ENCODE measurements around the gene LPP.

LPP gene

GRCh38 chr3:188154014-188154808 is at the start of gene LPP:
LPP (plus strand) TSS chr3:188154157; CDS start chr3:188406121, 251,964 bp downstream.
- Mint-ChIP-seq H3K36me3 (peaks cover 2% of the 10 kb centered on the region), H3K4me1 (ENCODE audit: low read depth) (peaks cover 60% of the 10 kb centered on the region), H3K4me3 (peak within 1 kb of the TSS; percentile 89), H3K27me3 (no peaks in the 10 kb centered on the region), H3K9me3 (ENCODE audit: low read depth) (no peaks in the 10 kb centered on the region), H3K27ac (peak within 1 kb of the TSS; percentile 90)

GRCh38 chr3:188106006-188106405 is 48.0 kb upstream of the LPP start:
- no peak overlapping the region for H3K4me3 Mint-ChIP-seq
- no peaks in the 10 kb centered on the region for H3K4me1 Mint-ChIP-seq (ENCODE audit: low read depth)
- H3K36me3 Mint-ChIP-seq: no peaks in the 10 kb centered on the region
- H3K27me3 Mint-ChIP-seq: no peaks in the 10 kb centered on the region
- H3K9me3 Mint-ChIP-seq (ENCODE audit: low read depth): no peaks in the 10 kb centered on the region
- H3K27ac Mint-ChIP-seq: no peak overlapping the region

GRCh38 chr3:188106454-188106853 is 47.5 kb upstream of the LPP start:
- Mint-ChIP-seq H3K27ac (no peak overlapping the region), H3K4me1 (ENCODE audit: low read depth) (no peaks in the 10 kb centered on the region), H3K27me3 (no peaks in the 10 kb centered on the region), H3K9me3 (ENCODE audit: low read depth) (no peaks in the 10 kb centered on the region), H3K36me3 (no peaks in the 10 kb centered on the region), H3K4me3 (no peak overlapping the region)

GRCh38 chr3:188106887-188107830 is 46.8 kb upstream of the LPP start:
- Mint-ChIP-seq H3K27ac (no peak overlapping the region), H3K27me3 (no peaks in the 10 kb centered on the region), H3K4me1 (ENCODE audit: low read depth) (no peaks in the 10 kb centered on the region), H3K36me3 (no peaks in the 10 kb centered on the region), H3K9me3 (ENCODE audit: low read depth) (no peaks in the 10 kb centered on the region), H3K4me3 (no peak overlapping the region)

GRCh38 chr3:188108703-188109412 is 45.1 kb upstream of the LPP start:
- no peaks in the 10 kb centered on the region for H3K27me3 Mint-ChIP-seq
- no peaks in the 10 kb centered on the region for H3K36me3 Mint-ChIP-seq
- no peaks in the 10 kb centered on the region for H3K9me3 Mint-ChIP-seq (ENCODE audit: low read depth)
- no peak overlapping the region for H3K4me3 Mint-ChIP-seq
- H3K27ac Mint-ChIP-seq: no peak overlapping the region
- H3K4me1 Mint-ChIP-seq (ENCODE audit: low read depth): no peaks in the 10 kb centered on the region

GRCh38 chr3:188111002-188111584 is 42.9 kb upstream of the LPP start:
- Mint-ChIP-seq H3K27me3 (no peaks in the 10 kb centered on the region), H3K27ac (no peak overlapping the region), H3K4me1 (ENCODE audit: low read depth) (no peaks in the 10 kb centered on the region), H3K4me3 (no peak overlapping the region), H3K36me3 (no peaks in the 10 kb centered on the region), H3K9me3 (ENCODE audit: low read depth) (no peaks in the 10 kb centered on the region)

GRCh38 chr3:188113756-188114155 is 40.2 kb upstream of the LPP start:
- no peaks in the 10 kb centered on the region for H3K4me1 Mint-ChIP-seq (ENCODE audit: low read depth)
- H3K4me3 Mint-ChIP-seq: no peak overlapping the region
- no peaks in the 10 kb centered on the region for H3K9me3 Mint-ChIP-seq (ENCODE audit: low read depth)
- no peaks in the 10 kb centered on the region for H3K36me3 Mint-ChIP-seq
- H3K27me3 Mint-ChIP-seq: no peaks in the 10 kb centered on the region
- H3K27ac Mint-ChIP-seq: no peak overlapping the region

GRCh38 chr3:188119846-188120245 is 34.1 kb upstream of the LPP start:
- Mint-ChIP-seq H3K4me1 (ENCODE audit: low read depth) (peaks cover 6% of the 10 kb centered on the region), H3K4me3 (no peak overlapping the region), H3K9me3 (ENCODE audit: low read depth) (no peaks in the 10 kb centered on the region), H3K27ac (no peak overlapping the region), H3K36me3 (no peaks in the 10 kb centered on the region), H3K27me3 (no peaks in the 10 kb centered on the region)

- Mint-ChIP-seq H3K4me1 (ENCODE audit: low read depth) (peaks cover 6% of the 10 kb centered on the region), H3K9me3 (ENCODE audit: low read depth) (no peaks in the 10 kb centered on the region), H3K4me3 (no peak overlapping the region), H3K36me3 (no peaks in the 10 kb centered on the region), H3K27ac (no peak overlapping the region), H3K27me3 (no peaks in the 10 kb centered on the region)
Observed at GRCh38 chr3:188122571-188123169, 31.3 kb upstream of the LPP start.

GRCh38 chr3:188123170-188123905 is 30.6 kb upstream of the LPP start:
- Mint-ChIP-seq H3K9me3 (ENCODE audit: low read depth) (no peaks in the 10 kb centered on the region), H3K4me1 (ENCODE audit: low read depth) (peaks cover 6% of the 10 kb centered on the region), H3K27ac (no peak overlapping the region), H3K27me3 (no peaks in the 10 kb centered on the region), H3K36me3 (no peaks in the 10 kb centered on the region), H3K4me3 (no peak overlapping the region)

GRCh38 chr3:188124184-188124583 is 29.8 kb upstream of the LPP start:
- no peaks in the 10 kb centered on the region for H3K9me3 Mint-ChIP-seq (ENCODE audit: low read depth)
- no peaks in the 10 kb centered on the region for H3K36me3 Mint-ChIP-seq
- no peak overlapping the region for H3K4me3 Mint-ChIP-seq
- H3K27me3 Mint-ChIP-seq: no peaks in the 10 kb centered on the region
- peaks cover 6% of the 10 kb centered on the region for H3K4me1 Mint-ChIP-seq (ENCODE audit: low read depth)
- no peak overlapping the region for H3K27ac Mint-ChIP-seq

- Mint-ChIP-seq H3K4me3 (no peak overlapping the region), H3K27ac (no peak overlapping the region)
Observed at GRCh38 chr3:188125076-188125475, 28.9 kb upstream of the LPP start.

GRCh38 chr3:188126276-188126675 is 27.7 kb upstream of the LPP start:
- Mint-ChIP-seq H3K9me3 (ENCODE audit: low read depth) (no peaks in the 10 kb centered on the region), H3K27ac (no peak overlapping the region), H3K27me3 (no peaks in the 10 kb centered on the region), H3K36me3 (no peaks in the 10 kb centered on the region), H3K4me1 (ENCODE audit: low read depth) (peaks cover 6% of the 10 kb centered on the region), H3K4me3 (no peak overlapping the region)

More at GRCh38 chr3:188125076-188125475, 28.9 kb upstream of the LPP start:
- Mint-ChIP-seq H3K9me3 (ENCODE audit: low read depth) (no peaks in the 10 kb centered on the region), H3K4me1 (ENCODE audit: low read depth) (peaks cover 6% of the 10 kb centered on the region), H3K36me3 (no peaks in the 10 kb centered on the region), H3K27me3 (no peaks in the 10 kb centered on the region)

GRCh38 chr3:188126934-188127333 is 27.0 kb upstream of the LPP start:
- peaks cover 6% of the 10 kb centered on the region for H3K4me1 Mint-ChIP-seq (ENCODE audit: low read depth)

More at GRCh38 chr3:188126934-188127333, 27.0 kb upstream of the LPP start:
- Mint-ChIP-seq H3K27ac (no peak overlapping the region), H3K36me3 (no peaks in the 10 kb centered on the region), H3K9me3 (ENCODE audit: low read depth) (no peaks in the 10 kb centered on the region), H3K4me3 (no peak overlapping the region), H3K27me3 (no peaks in the 10 kb centered on the region)
